ENCODE measurements around the gene ATRN.
"Not testable (repeated sequence)": the region's sequence is repeated elsewhere in the genome, so short reads cannot be mapped to it uniquely, and the experiment has no call there.

ATRN gene

DNA sequence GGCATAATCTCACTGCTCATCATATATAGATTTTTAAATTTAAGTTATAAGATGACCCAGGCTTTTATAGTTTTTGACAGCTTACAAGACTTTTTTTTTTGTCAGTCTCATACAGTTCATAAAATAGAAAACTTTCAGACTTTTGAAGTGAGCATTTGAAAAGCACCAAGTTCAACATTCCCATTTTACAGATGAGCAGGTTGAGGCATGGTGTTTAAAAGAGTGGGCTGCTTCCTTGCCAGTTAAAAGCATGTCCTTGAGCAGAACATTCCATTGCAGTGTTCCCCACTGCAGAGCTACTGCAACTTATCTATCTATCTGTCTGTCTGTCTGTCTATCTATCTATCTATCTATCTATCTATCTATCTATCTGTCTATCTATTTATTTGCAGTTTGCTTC is 105.5 kb downstream of the ATRN start:
- DNase-seq = no peak

DNA sequence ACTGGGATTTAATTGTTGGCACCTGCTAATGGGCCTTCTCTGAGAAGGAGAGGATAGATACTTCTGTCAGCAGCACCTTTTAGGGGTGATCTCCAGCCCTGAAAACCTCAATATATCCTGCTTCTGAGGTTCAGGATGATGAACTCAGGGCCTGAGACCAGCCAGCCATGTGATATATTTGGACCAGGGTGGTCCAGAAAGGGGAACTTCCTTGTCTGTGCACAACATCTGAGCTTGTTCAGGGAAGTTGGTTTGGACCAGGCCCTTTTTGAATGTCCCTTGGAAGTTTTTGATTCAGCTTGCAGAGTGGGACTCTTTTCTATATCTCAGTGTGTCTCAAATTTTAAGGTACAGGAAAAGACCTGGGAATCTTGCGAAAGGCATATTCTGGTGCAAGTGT is 106.5 kb downstream of the ATRN start:
- DNase-seq = no peak

DNA sequence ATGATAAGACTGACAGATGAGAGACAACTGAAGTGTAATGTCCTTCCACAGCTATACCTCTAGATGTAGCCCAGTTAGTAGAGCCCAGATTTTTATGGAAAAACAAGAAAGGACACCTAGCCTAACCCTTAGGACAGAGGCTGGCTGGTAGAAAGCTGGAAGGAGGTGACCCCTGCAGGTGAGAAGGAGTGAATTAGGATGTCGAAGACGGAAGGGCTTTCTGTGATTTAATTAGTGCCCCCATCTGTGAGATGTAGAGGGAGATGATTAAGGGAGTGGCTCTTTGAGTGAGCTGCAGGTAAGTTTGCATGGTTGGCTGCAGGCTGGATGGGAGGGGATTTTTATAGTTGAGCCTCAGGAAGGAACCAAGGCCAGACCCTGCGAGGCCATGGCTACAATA is 109.6 kb downstream of the ATRN start:
- no peak for DNase-seq

DNA sequence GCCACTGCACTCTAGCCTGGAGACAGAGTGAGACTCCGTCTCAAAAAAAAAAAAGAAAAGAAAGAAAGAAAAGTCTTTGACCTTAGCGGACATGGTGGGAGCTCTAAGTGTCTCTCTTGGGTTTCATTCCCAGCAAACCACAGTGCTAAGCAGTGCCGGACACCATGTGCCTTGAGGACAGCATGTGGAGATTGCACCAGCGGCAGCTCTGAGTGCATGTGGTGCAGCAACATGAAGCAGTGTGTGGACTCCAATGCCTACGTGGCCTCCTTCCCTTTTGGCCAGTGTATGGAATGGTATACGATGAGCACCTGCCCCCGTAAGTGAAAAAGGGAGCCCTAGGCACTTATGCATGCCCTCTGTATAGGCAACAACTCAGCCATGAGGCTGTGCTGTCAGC is 112.9 kb downstream of the ATRN start:
- no peak for DNase-seq

DNA sequence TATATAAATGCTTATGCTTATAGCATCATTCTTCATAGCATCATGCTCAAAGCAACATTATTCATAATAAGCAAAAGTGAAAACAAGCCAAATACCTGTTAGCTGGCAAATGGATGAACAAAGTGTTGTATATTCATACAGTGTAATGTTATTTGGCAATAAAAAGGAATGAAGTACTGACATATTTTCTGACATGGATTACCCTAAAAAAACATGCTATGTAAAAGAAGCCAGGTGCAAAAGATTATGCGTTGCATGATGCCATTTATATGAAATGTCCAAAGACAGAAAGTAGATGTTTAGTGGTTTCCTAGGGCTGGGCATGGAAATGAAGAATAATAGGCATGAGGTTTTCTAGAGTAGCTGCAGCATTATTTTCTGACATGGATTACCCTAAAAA is 115.3 kb downstream of the ATRN start:
- no peak for DNase-seq

DNA sequence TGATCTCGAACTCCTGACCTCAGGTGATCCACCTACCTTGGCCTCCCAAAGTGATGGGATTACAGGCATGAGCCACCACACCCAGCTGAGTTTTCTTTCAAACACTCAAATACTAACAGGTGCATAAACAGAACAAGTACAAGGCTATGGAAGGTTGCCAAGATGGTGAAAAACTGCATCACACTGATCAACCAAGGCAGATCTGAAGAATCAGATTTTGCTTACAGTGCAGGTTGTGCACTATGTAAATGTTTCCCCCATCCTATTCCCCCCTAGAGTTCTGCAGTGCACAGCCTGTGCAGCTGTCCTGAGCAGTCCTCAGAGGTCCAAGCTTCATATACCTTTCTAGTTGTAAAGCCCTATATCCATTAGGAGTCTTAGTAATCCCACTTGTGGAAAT is 119.3 kb downstream of the ATRN start:
- DNase-seq = no peak

DNA sequence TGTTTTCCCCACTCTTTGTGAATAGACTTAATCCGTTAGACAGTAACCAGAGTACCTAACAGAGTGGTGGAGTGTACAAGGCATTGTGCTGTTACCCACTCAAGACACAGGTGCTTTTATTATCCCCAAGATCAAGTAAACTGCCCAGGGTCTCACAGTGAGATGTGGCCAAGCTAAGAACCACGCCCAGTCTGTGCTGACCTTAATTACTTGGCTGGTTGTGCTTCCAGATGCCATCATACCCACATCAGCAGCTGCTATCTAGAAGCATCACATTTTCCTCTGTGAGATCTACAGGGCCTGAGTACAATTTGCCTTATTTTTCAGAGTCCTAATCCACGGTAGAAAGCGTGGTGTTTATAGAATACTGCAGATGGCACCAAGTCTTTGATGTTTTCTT is 122.1 kb downstream of the ATRN start:
- DNase-seq = no peak

DNA sequence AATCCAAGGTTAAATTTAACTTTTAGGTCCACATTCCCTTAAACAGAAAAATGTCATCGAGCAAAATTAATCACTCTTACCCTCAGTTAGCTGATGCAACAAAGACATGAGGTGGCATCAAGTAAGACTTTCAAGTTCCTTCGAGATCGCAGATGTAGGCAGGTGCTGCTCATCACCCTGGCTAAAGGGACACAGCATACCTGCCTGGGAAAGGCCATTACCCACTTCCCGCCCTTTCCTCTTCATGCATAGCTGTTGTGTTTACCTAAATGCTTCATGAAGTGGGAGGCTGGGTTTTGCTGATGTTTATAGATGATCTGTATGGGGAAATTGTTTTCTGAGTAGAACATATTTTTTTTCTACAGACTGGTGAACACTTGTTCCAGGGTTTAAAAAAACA is 124.7 kb downstream of the ATRN start:
- no peak for DNase-seq

DNA sequence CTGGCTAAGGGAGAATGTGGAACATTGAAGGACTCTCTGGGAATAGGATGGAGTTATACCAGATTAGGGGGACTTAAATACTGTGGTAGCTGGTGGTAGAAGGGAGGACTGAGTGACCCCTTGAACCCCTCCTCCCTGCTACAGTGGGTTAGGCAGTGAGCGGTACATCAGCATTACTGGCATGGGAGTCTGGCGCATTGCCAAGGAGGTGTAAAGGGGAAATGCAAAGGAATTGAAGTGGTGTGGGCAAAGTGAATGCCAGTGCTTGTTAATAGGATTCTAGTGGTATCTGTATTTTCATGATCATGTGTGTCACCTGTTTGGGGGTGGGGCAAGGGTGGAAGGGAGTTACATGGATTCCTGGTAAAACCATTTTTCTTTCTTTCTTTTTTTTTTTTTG is 132.3 kb downstream of the ATRN start:
- no peak for DNase-seq

DNA sequence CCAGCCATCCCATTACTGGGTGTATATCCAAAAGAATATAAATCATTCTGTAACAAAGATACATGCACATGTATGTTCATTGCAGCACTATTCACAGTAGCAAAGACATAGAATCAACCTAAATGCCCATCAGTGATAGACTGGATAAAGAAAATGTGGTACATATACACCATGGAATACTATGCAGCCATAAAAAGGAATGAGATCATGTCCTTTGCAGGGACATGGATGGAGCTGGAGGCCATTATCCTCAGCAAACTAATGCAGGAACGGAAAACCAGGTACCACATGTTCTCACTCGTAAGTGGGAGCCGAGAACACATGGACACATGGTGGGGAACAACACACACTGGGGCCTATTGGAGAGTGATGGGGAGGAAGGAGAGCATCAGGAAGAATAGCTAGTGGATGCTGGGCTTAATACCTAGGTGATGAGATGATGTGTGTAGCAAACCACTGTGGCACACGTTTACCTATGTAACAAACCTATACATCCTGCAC is 134.6 kb downstream of the ATRN start:
- not testable (repeated sequence) for DNase-seq

DNA sequence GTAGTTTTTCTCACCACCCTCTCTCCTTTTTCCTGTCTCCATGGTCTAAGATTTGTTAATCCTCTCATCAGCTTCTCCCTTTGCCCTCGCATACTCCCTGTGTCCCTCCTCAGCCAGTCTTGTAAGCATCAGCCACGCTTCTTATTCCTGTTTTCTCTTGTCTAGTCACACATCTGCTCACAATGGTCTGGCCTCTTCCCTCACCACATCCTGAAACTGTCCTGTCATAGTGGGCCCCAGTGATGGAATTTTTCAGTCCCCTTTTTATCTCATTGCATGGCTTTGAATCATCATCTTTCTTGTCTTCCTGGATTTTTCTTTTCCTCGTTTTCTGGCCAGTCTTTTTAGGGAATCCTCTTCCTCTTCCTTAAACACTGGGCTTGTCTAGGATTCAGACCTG is 135.2 kb downstream of the ATRN start:
- no peak for DNase-seq

DNA sequence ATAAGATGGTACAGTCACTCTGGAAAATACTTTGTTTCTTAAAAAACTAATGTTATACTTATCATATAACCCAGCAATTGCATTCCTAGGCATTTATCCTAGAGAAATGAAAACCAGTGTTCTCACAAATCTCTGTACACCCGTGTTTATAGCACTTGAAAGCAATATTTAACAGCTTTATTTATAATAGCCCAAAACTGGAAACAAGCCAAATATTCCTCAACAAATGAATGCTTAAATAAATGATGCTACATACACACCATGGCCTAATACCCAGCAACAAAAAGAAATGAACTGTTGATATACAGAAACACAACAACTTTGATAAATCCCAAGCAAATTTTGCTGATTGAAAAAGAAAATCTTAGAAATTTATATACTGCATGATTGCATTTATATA is 141.1 kb downstream of the ATRN start:
- DNase-seq = no peak

DNA sequence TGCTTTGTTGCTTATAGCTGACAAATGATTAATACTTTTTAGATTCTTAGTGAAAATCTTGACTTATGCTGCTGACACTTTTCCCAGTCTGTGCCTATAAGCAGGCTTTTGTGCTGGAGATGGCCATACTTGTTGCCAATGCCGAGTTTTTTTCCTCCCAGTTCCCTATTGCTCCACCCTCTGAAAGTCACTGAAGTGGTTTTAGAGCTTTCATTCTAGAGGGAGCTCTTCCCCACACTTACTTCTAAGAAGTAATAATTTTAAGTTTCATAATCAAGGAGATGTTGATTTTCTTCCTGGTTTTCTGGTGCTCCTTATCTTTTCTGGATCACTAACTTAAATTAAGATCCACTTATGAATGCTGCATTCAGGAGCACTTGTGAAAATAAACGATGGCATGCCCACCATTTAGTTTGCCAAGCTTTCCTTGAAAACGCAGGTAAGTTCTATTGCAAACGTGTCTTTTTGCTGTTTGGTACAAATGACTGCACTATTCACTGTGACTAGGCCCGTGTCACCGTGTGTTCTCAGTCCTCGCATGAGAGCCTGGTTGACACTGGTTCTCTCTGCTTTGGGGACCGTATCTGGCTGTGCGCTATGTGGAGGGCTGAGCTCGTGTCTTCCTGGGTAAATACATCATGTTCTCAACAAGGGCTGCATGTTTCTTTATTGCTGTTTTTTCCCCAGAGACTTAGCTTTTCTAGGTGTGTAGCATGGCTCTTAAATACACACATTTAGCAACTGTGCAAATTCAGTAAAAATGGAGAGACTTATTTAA is 142.2 kb downstream of the ATRN start:
- no peak for DNase-seq

DNA sequence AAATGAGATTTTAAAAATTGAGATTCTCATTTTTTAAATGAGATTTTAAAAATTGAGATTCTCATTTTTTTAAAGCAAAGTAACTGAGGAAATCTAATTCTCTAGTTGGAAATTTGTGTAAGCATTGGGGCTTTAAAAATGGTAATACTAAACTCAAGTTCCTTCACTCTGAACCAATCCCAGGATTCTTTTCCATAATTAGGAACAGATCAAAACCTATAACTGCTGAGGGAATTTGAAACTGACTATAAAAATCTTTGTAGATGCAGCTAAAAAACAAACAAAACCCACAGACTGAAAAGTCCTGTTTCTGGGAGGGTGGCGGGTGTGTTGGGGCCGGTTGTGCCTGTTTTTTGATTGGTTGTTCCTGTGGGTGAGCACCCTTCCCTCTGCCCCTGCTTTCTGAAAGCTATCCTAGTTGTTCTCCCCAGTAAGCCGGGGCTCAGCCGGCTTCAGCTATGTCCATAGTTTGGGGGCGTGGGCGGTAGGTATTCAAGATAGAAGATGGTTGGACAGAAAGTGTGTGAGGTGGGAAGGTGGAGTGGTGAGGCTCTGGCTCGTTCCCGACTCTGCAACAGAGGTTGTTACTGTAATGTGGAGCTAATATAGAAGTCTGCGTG is 143.1 kb downstream of the ATRN start:
- DNase-seq = no peak

DNA sequence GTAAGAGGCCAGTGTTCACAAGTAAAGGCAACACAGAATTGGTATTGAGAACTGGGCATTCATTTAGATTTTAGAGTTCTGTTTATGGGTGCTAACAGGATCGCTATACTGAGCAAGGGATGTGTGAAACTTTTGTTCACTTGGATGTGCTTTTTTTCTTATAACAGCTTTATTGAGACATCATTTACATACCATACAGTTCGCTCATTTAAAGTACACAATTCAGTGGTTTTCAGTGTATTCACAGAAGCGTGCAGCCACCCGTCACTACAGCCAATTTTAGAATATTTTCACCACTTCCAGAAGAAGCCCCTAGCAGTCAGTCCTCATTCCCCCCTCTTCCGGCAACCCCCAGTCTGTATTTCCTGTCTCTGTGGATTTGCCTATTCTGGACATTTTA is 143.6 kb downstream of the ATRN start:
- DNase-seq = no peak

DNA sequence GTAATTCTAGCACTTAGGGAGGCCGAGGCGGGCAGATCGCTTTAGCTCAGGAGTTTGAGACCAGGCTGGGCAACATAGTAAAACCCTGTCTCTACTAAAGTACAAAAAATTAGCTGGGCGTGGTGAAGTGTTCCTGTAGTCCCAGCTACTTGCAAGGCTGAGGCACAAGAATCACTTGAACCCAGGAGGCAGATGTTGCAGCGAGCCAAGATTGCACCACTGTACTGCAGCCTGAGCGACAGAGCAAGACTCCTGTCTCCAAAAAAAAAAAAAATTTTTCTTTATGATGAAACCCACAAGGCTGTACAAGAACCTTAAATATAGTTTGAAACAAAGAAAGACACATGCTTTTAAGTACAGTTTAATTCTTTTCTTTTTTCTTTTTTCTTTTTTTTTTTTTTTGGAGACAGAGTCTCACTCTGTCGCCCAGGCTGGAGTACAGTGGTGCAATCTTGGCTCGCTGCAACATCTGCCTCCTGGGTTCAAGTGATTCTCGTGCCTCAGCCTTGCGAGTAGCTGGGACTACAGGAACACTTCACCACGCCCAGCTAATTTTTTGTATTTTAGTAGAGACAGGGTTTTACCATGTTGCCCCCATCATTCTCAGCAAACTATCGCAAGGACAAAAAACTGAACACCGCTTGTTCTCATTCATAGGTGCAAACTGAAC is 144.5 kb downstream of the ATRN start:
- not testable (repeated sequence) for DNase-seq

DNA sequence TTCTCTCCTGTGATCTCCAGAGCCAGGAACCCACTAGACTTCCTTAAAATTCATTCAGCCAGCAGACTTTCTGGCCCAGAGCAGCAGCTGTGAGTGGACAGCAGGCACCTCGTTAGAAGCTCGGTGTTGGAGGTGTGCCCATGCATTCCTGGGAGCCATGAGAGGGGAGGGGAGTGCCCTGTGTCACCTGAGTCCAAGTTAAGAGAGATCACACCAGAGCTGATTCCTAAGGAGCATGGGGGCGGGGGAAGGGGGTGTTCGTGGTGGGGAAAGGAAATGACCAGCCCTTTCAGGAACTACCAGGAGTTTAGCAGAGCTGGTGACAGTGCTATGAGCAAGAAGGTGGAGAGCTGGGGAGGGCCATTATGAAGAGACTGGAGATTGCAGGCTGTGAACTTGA is 145.4 kb downstream of the ATRN start:
- no peak for DNase-seq

DNA sequence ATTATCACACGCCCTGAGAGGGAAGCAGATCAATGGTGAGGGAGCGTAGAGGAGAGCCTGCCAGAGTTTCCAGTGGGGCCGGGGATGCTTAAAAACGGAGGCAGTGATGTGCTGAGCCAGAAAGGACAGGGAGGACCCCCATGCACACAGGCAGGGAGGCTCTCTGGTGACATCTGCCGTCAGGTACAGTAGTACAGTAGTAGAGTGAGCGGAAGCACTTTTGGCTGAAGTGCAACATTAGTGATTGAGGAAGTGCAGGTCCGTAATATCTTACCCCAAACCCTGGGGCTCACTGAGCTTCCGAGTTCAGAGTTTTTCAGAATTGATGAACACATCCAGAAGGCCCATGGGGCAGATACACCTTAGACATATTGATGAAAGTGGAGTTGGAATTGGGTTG is 150.3 kb downstream of the ATRN start:
- no peak for DNase-seq

DNA sequence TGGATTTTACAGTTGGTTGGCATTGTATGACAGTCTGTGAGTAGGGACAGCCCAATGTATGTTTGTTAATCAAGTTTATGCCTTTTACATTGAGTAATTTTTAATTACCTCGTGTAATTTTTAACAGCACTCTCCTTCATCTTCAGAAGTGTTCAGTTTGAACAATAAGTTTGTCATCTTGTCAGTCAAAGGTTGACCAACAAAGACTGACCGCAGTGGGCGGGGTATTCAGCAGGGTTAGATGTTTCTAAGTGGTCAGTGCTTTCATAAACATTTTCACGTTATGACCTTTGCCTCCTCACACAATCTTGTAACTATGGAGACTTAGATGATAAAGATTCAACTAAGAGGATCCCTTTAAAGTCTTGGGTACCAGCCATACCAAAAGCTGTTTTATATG is 151.6 kb downstream of the ATRN start:
- DNase-seq = no peak

DNA sequence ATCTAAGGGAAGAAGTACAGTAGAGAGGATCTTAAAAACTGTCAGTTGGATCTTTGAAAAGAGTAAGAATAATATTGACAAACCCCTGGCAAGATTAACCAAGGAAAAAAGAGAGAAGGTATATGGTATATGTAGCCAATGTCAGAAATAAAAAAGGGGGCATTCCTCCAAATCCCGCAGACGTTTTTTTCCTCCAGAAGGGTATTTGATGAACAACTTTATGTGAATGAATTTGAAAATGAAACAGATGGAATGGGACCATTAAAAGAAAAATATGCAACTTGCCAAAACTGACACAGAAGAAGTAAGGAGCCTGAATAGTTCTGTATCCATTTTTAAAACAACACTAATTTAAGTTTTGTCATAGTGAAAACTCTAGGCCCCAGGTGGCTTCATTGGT is 156.7 kb downstream of the ATRN start:
- no peak for DNase-seq

DNA sequence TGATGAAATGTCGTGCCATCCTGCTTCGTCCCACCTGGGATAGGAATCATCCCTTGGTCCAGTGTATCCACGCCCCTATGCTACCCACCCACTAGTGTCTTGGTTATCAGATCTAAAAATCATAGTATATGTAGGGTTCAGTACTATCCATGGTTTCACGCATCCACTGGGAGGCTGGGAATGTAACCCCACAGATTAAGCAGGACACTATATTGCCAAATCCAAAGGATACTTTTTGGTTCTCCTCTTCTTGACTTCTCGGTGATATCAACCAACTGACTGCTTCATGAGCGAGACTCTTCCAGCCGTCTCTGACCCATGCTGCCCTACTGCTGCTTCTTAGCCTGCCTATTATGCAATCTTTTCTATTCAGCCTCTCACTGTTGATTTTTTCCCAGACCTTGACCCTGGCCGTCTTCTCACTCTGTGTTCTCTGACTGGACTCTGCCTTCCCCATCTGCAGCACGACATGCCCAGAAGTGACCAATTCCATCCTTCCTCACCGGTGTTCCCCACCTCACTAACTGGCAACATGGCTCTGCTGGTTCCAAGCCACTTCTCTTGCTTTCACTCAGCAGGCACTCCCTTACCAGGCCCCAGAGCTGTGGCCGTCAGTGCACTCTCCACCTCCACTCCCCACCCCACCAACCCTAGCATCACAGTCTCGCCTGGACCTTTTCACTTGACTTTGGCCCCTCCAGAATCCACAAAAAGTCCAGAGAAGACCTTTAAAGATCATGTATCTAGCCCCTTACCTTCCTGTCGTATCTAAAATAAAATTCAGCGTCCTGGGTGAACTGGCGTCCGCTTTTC is 157.9 kb downstream of the ATRN start:
- no peak for DNase-seq

DNA sequence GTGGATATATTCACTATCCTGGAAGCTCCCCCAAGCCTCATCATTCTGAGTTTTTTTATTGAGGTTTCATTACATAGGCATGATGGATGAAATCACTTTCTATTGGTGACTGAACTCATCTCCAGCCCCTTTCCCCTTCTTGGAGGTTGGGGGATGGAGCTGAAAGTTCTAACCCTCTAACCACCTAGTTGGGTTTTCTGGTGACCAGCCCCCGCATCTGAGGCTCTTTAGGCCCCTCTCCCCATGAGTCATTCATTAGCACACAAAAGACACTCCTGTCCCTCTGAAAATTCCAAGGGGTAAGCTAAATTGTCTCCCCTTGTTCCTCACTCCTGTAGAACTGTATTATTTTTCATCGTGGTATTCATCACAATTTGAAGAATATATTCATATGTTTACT is 159.1 kb downstream of the ATRN start:
- no peak for DNase-seq

DNA sequence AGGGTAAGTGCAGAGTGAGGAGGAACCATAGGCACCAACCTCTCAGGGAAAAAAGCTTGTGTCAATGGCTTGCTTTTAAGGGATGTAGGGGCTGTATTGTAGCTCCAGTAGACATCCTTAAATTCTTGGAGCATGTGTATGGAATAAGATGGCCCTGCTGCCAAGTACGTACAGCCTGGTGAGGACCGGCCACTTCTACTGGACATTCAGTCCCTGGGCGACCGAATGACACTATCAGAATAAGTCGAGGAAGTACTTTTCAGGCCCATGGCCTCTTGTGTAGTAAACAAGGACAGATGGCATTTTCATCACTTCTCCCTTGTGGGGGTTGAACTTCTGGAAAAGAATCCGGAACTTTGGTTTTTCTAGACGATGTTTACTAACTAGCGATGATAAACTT is 159.6 kb downstream of the ATRN start:
- DNase-seq = no peak
